ENCODE data around the gene HAVCR2.

Gene HAVCR2

DNA sequence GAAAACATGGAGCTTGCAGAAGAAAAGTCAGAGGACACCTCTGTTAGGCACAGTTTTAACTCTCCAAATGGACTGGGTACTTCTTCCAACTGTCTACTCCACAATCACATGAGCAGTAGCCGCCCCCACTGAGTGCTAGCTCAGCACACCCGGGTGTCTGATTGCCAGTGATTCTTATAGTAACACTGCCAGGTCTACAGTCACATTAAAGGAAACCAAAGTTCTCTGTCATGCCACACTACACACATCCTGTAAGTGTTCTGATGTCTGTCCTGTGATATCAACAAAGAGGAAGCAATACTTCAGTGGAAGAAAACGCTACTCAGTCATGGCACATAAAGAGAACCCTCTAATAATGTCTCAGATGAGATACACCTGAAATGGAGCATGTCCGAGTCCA is at the start of gene HAVCR2:
TSS of gene HAVCR2 (minus strand) at position 69 of the 400 bp plus-strand sequence. CDS start at position 8, 61 bp downstream.
- DNase-seq (ENCODE audit: low spot score), result no peak

DNA sequence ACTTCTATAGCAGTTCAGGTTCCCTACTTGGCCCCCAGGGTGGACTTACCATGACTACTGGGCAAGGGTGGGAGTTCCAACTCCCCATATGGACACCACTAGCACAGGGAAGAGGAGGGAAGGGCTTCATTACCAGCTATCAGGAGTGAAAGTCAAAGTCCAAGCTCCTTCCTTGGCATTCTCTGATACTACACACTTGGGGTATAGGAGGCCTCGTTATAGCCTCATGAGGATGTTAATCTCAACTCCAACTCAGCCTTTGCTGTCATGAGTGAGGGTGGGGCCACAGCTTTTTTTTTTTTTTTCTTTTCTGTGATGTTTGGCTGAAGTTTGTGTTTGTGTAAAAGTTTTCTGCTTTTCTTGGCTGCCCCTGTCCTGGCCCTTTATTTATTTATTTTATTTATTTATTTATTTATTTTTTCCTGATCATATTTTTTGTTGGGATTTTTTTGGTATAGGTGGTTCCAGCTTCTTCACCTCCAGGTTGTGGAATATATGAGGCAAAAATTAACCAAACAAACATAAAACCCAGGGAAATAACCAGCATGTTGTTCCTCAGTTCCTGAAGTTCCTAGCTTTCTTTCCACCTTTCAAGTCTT is 48.5 kb upstream of the HAVCR2 start:
- DNase-seq (ENCODE audit: low spot score), result no peak

GRCh38 chr5:157155297-157155696 is 46.5 kb upstream of the HAVCR2 start:
- DNase-seq (ENCODE audit: low spot score), result no peak

DNA sequence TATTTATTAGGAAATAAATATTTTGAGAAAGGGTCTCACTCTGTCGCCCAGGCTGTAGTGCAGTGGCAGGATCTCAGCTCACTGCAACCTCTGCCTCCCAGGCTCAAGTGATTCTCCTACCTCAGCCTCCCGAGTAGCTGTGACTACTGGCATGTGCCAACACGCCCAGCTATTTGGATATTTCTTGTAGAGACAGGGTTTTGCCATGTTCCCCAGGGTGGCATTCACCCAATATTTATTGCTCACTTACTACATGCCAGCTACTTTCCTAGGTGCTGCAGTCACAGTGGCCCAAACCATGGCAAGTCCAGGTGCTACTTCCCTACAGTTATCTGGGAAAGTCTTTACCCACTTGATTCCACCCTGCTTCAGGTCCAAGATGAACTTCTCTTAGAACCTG is 42.2 kb upstream of the HAVCR2 start:
- DNase-seq (ENCODE audit: low spot score), result no peak

GRCh38 chr5:157148734-157149615 is 40.1 kb upstream of the HAVCR2 start:
- peak; percentile 78 for DNase-seq (ENCODE audit: low spot score)

DNA sequence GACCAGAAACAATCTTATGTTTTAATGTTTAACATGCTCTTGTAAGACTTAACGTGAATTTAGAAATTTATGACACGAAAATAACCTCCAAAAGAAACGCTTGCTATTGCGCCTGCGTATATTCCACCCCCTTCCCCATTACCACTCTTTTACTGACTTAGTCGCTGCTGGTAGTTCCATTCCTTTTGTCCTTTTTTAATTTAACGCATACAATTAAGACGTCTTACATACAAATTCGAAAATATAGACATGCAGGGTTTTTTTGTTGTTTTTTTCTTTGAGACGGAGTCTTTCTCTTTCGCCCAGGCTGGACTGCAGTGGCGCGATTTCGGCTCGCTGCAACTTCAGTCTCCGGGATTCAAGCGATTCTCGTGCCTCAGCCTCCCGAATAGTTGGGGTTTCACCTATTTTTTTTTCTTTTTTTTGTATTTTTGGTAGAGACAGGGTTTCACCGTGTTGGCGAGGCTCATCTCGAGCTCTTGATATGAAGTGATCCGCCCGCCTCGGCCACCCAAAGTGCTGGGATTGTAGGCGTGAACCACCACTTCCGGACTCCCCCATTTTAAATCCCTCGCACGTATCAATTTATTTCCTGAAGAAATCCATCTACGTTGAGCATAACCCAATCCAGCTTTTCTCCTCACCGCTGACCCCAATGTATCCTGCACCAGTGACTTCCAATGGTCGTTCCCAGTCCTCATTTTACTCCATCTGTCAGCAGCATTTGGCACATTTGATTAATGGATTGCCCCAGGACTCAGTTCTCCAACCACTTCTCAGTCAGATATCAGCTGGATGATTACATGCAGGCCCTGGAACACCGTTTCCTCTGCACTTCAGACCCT is 34.5 kb upstream of the HAVCR2 start:
- DNase-seq (ENCODE audit: low spot score), result no peak

DNA sequence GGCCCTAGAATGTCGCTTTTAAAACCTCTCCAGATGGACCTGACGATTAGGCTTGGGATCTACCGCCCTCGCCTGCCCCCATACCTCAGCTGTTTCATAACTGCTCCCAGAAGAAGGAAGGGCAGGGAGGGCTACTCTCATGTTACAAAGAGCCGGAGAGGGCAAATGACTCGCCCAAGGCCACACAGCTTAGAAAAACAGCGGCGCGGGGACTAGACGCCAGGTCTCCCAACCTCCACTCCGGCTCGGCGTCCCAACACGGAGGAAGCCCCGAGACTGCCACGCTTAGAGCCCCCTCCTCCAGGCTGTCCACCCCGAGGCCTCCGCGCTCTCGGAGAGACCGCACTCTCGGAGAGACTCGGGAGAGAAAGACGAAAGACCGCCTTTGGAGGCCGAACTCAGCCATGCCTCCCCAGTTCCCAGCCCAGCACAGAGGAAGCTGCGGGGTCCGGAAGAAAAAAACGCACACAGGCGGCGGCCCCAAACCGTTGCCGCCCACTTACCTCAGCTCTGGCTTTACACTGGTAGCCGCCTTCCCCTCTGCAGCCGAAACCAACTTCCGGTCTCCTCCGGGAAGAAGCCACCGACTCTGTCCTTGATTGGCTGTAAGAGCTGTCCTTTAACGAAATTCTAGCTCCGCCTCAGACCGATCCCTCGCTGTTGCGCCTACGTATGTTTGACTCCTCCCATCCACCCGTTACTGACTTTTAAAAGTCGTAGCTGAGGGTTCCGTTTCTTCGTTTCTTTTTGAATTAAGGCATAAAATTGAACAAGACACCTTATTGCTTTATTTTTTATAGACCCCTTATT is 33.7 kb upstream of the HAVCR2 start, which contains the start of gene MED7:
TSS of gene MED7 (minus strand) at position 549 of the 810 bp plus-strand sequence. CDS start 3,434 bp downstream, outside the sequence.
- peak; percentile 100 for DNase-seq (ENCODE audit: low spot score)

DNA sequence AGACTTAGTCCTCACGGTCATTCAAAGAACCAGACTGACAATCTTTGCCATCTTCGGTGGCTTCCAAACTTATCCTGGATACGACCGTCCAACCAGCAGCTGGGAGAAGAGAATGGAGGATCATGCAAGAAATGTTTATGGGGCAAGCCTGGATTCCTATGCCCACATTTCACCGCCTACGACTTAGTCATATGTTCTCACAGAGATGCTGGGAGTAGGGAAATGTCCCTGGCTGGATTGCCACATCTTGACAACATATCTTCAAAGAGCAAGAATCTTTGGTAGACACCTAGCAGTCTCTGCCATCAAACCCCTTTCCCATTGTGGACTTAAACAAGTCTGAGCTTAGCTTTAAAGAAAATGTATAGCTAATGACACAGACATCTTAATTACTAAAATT is 28.8 kb upstream of the HAVCR2 start:
- DNase-seq (ENCODE audit: low spot score), result no peak

DNA sequence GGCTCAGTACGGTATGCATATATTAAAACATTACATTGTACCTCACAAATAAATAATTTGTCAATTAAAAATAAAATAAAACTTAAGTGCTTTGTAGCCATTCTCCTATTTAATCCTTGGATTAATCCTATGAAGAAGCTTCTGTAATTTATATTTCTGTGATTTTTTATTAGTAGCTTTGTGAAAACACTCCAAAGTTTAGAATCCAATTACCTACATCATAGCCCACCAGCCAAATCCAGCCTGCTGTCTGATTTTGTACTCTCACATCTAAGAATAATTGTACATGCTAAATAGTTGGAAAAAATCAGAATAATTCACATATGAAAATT is 23.4 kb upstream of the HAVCR2 start:
- DNase-seq (ENCODE audit: low spot score), result no peak

DNA sequence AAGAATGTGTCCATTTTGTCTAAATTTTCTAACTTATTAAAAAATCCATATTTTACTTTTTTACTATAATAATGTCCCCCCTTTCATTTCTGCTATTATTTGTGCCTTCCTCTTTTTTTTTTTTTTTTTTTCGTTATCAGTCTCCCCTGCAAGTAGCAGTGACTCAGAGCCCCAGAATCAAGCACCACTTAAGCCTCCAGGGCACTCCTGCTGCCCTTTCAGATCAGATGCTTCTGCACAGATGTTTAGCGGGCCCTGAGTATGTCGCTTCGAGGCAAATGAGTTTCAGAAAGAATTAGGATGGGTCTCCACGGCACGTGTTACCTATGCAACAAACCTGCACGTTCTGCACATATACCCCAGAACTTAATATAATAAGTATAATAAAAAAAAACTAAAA is 22.1 kb upstream of the HAVCR2 start:
- no peak for DNase-seq (ENCODE audit: low spot score)

DNA sequence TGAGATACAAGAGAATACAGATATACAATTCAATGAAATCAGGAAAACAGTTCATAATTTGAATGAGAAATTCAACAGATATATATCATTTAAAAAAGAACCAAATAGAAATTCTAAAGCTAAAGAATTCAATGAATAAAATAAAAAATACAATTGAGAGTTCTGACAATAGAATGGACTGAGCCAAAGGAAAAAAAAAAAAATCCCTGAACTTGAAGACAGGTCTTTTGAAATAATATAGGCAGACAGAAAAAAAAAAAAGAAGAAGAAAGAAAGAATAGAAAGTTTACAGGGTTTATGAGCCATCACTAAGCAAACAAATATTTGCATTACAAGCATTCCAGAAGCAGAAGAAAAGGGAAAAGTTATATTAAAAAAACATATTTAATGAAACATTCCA is 12.9 kb upstream of the HAVCR2 start:
- no peak for DNase-seq (ENCODE audit: low spot score)

DNA sequence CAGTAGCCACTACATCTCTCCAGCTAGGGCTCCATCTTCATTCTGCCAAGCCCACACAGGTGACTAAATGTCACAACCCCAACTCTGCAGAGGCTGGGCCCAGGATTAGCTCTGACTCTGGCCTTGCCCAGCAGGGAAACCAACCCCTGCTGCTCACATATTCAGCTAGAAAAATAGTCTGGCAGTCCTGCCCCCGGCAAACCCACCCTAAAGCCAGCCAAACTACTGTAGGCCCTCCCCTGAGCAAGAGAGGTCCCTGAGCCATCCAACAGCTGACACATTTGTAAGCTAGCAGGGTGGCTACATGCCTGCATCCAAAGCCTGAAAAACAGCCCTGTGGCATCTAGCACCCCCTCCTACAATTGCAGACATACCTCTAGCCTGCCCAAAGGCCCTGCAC is 11.3 kb upstream of the HAVCR2 start:
- DNase-seq (ENCODE audit: low spot score), result no peak

- DNase-seq (ENCODE audit: low spot score), result no peak
These were observed 7.7 kb upstream of the HAVCR2 start for GRCh38 chr5:157116483-157116954.

DNA sequence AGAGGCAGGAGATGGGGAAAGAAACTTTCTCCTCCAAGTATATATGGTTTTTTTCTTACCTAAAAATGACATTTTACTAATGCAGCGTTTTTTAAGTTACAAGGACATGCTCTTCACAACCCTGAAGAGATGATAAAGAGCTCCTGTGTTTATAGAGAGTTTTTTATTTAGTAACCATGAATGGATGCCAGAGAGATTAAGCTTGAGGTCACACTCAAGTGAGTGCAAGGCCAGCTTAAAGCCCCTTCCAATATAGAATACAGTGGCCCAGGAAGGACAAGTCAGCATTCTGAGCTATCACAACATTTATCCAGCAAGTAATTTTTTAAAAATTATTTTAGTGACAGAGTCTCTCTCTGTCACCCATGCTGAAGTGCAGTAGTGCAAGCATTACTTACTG is 6.7 kb upstream of the HAVCR2 start:
- no peak for DNase-seq (ENCODE audit: low spot score)

DNA sequence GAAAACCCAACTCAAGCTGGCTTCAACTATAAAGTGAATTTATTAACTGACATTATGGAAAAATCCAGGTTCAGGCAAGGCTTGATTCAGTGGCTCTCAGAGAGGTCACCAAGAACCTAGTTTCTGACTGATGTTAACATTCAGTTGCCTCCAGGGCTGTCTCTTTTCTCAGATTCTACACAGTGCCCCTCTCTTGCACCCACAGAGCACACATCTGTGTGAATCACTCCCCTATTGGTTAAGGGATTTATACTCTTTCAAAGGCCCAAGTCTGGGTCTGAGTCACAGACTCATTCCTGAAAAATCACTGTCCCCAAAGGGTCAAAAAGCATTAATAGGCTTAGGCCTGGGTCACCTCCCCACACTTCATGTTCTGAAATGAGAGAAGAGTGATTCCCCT is 6.2 kb upstream of the HAVCR2 start:
- no peak for DNase-seq (ENCODE audit: low spot score)

- no peak for DNase-seq (ENCODE audit: low spot score)
These were observed 4.2 kb upstream of the HAVCR2 start for GRCh38 chr5:157113002-157113401.

DNA sequence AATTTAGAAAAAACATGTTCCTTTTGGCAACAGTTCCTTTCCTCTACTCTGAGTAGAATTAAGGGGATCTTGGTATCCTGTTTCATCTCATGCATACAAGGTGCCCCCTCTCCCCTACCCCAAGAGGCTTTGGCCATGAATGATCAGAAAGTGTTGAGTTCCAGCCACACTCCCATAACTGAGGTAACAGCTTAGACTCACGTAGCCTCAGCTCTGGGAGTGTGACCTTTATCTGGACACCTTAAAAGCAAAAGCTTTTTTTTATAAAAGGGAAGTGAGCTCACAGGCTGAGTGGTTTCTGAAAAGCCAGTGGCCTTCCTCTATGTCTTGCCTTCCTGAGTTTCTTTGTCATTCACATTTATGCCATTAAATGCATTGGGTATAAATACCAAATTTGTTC is 900 bp upstream of the HAVCR2 start:
- DNase-seq (ENCODE audit: low spot score), result no peak

DNA sequence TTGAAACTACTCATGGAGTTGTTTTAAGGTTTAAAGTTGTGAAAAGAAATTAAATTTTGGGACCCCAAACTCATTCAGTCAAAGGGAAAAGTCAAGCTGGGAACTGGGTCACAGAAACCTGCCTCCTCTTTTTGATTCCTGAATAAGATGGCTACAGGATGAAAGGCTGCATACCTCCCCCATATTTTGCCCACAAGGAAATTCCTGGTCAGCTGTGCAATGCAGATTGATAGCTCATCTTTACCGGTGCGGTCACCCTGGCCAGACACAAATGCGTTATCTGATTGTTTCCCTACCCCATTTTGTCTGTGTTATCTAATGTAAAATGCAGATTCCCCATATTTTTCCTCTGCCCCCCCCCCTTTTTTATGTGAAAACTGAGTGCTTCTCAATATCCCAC is 1.3 kb downstream of the HAVCR2 start:
- no peak for DNase-seq (ENCODE audit: low spot score)

DNA sequence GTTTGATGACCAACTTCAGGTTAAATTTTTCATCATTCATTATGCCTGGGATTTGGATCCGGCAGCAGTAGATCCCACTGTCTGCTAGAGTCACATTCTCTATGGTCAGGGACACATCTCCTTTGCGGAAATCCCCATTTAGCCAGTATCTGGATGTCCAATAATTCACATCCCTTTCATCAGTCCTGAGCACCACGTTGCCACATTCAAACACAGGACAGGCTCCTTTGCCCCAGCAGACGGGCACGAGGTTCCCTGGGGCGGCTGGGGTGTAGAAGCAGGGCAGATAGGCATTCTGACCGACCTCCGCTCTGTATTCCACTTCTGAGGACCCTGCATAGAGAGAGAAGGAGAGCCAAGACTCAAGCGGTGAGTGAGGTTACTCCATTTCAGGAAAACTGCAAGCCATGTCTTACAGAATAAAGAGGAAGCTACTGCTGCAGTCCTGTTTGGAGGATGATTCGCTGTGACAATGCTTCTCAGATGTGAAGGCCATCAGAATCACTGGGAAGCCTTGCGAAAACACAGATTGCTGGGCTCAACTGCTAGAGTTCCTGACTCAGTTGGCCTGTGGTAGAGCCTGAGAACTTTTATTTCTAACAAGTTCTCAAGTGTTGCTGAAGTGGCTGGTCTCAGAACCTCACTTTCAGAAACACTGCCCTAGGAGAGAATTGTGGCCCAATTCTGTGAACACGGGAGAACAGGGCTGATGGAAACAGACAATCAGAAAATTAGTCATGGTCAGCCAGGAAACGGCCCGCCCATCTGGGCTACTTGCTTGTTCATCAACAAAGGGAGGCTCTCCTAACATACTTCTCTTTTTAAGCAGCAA is 2.0 kb downstream of the HAVCR2 start:
- no peak for DNase-seq (ENCODE audit: low spot score)

- peak; percentile 5 for DNase-seq (ENCODE audit: low spot score)
These were observed 8.6 kb downstream of the HAVCR2 start for GRCh38 chr5:157100140-157100679.
